Liver (tissue), 9 donors: ENCODE measurements around the gene SWT1. TPM values are rescaled to one million over a fixed set of nuclear protein-coding genes. Genes with fewer than 3 reads are reported as not detected.
"Not testable (repeated sequence)": the region's sequence is repeated elsewhere in the genome, so short reads cannot be mapped to it uniquely, and the experiment has no call there.

ENCODE experiments used
- DNase-seq: peaks from one replicate; pipeline ENCODE4 v3.0.0-alpha.2; 2017; ENCODE audit warnings: low spot score
- H3K27ac ChIP-seq, 2 donors: one replicate each; pipeline ENCODE4 v1.7.0; 2013; ENCODE audit warnings: inconsistent platforms in 2 of 2, low read length in 2 of 2, control low read depth in 1 of 2, low read depth in 1 of 2, mild to moderate bottlenecking in 1 of 2
- H3K27me3 ChIP-seq, 4 donors: one replicate each; pipeline versions ENCODE4 v1.6.1 to v1.7.0; 2013; ENCODE audit warnings: low read length in 3 of 4, inconsistent platforms in 1 of 4, mild to moderate bottlenecking in 1 of 4, moderate library complexity in 1 of 4; ENCODE audit not compliant: control insufficient read depth in 4 of 4, insufficient read depth in 4 of 4
- H3K36me3 ChIP-seq, 4 donors: one replicate each; pipeline versions ENCODE4 v1.6.1 to v1.7.0; 2013; ENCODE audit warnings: low read length in 3 of 4, mild to moderate bottlenecking in 3 of 4, low read depth in 1 of 4, moderate library complexity in 1 of 4; ENCODE audit not compliant: control insufficient read depth in 4 of 4, insufficient read depth in 3 of 4
- H3K4me1 ChIP-seq, 4 donors: one replicate each; pipeline versions ENCODE4 v1.6.1 to v1.7.0; 2013; ENCODE audit warnings: low read length in 3 of 4, mild to moderate bottlenecking in 3 of 4, moderate library complexity in 1 of 4; ENCODE audit not compliant: control insufficient read depth in 4 of 4, insufficient read depth in 4 of 4
- H3K4me3 ChIP-seq, 3 donors: one replicate each; pipeline versions ENCODE4 v1.6.1 to v1.7.0; 2013; ENCODE audit warnings: low read length in 3 of 3, control low read depth in 1 of 3, low read depth in 1 of 3, mild to moderate bottlenecking in 1 of 3
- H3K9ac ChIP-seq, 2 donors: one replicate each; pipeline ENCODE4 v1.7.0; 2013; ENCODE audit warnings: low read length in 2 of 2, mild to moderate bottlenecking in 2 of 2, moderate library complexity in 2 of 2, control low read depth in 1 of 2, low read depth in 1 of 2
- H3K9me3 ChIP-seq, 4 donors: one replicate each; pipeline versions ENCODE4 v1.6.1 to v1.7.0; 2013; ENCODE audit warnings: low read length in 3 of 4; ENCODE audit not compliant: control insufficient read depth in 4 of 4
- ATF3 ChIP-seq: IDR thresholded peaks from 2 replicates; pipeline ENCODE4 v1.6.1; 2016; ENCODE audit warnings: antibody characterized with exemption
- EGR1 ChIP-seq, 2 donors: IDR thresholded peaks; 2 replicates each; pipeline ENCODE4 v1.6.1; 2016 to 2018; ENCODE audit warnings: antibody characterized with exemption in 2 of 2, low read depth in 2 of 2
- FOXA2 ChIP-seq: IDR thresholded peaks from 2 replicates; pipeline ENCODE4 v1.6.1; 2016; ENCODE audit warnings: antibody characterized with exemption
- GABPA ChIP-seq, 2 donors: IDR thresholded peaks in 1 of 2; conservative IDR thresholded peaks in 1 of 2; 2 replicates each; pipeline ENCODE4 v1.6.1; 2016; ENCODE audit warnings: antibody characterized with exemption in 2 of 2, mild to moderate bottlenecking in 1 of 2, moderate library complexity in 1 of 2
- HNF4G ChIP-seq: IDR thresholded peaks from 2 replicates; pipeline ENCODE4 v1.6.1; 2016; ENCODE audit warnings: antibody characterized with exemption
- JUND ChIP-seq, 2 donors: IDR thresholded peaks; 2 replicates each; pipeline ENCODE4 v1.6.1; 2016; ENCODE audit warnings: antibody characterized with exemption in 2 of 2
- MAX ChIP-seq: IDR thresholded peaks from 2 replicates; pipeline ENCODE4 v1.6.1; 2016; ENCODE audit warnings: antibody characterized with exemption
- NR2F2 ChIP-seq: IDR thresholded peaks from 2 replicates; pipeline ENCODE4 v1.6.1; 2016; ENCODE audit warnings: antibody characterized with exemption
- REST ChIP-seq: IDR thresholded peaks from 2 replicates; pipeline ENCODE4 v1.6.1; 2016; ENCODE audit warnings: antibody characterized with exemption, mild to moderate bottlenecking
- RXRA ChIP-seq, 2 donors: IDR thresholded peaks; 2 replicates each; pipeline ENCODE4 v1.6.1; 2017 to 2018; ENCODE audit warnings: antibody characterized with exemption in 2 of 2, mild to moderate bottlenecking in 1 of 2
- YY1 ChIP-seq: IDR thresholded peaks from 2 replicates; pipeline ENCODE4 v1.6.1; 2016; ENCODE audit warnings: antibody characterized with exemption, mild to moderate bottlenecking
- ZBTB33 ChIP-seq: IDR thresholded peaks from 2 replicates; pipeline ENCODE4 v1.6.1; 2016; ENCODE audit warnings: antibody characterized with exemption
- WGBS: extraction: QIAGEN DNeasy Blood & Tissue Kit; methylation state at CpG from one replicate; pipeline ENCODE4 v1.1.7; 2013; 5-methylcytosine and 5-hydroxymethylcytosine counted together
- polyA plus RNA-seq, 2 donors: library from polyadenylated mRNA; stranded (reverse) in 1 of 2; unstranded in 1 of 2; fragments of 200-250 nt in 1 of 2; fragments of >200 nt in 1 of 2; fragmentation: Nextera tagmentation in 1 of 2; extraction: Ambion mirVana in 1 of 2; gene quantifications; one replicate each; pipeline versions ENCODE4 v1.2.1 to v1.2.3, GENCODE V29; 2013 to 2015
- total RNA-seq, 2 donors: library from RNA; depleted of rRNA; stranded (reverse); fragments of >200 nt; gene quantifications; one replicate each; pipeline ENCODE4 v1.2.3, GENCODE V29; 2014
- donor health status: healthy.
- donor health status: healthy.
- donor health status: healthy.
- donor health status: healthy.
- donor health status: healthy.

Gene SWT1
- total and polyA plus RNA-seq, 4 donors, result 0.99 to 7.8 (median 2.9) TPM

- H3K9me3 ChIP-seq, H3K4me3 ChIP-seq, H3K36me3 ChIP-seq, H3K27me3 ChIP-seq, H3K27ac ChIP-seq, DNase-seq, H3K9ac ChIP-seq, H3K4me1 ChIP-seq: not testable (repeated sequence)
- WGBS, result 96% methylated on average over 1 of the region's 1 CpG
Measured at GRCh38 chr1:185209357-185209756, 52.4 kb downstream of the SWT1 start.

- no peaks in the 10 kb centered on the region for H3K9me3 ChIP-seq
- no peak for DNase-seq
- H3K36me3 ChIP-seq, result peaks cover 0 to 4% (median 0%) of the 10 kb centered on the region in 4 donors
Measured at GRCh38 chr1:185213091-185213490, 56.1 kb downstream of the SWT1 start.

More at GRCh38 chr1:185213091-185213490, 56.1 kb downstream of the SWT1 start:
- H3K27ac ChIP-seq, result no peak overlapping the region
- no peaks in the 10 kb centered on the region for H3K27me3 ChIP-seq
- H3K9ac ChIP-seq, result no peak overlapping the region
- no peak overlapping the region for H3K4me3 ChIP-seq
- 96% methylated on average over 1 of the region's 1 CpG for WGBS
- TF ChIP-seq GABPA (IDR thresholded peaks at IDR 0.05 in 1 of 2, conservative IDR thresholded peaks at IDR 0.05 in 1 of 2), result no peak
- no peak for TF ChIP-seq ZBTB33
- no peak for TF ChIP-seq MAX
- no peak for TF ChIP-seq YY1
- TF ChIP-seq ATF3, result no peak
- TF ChIP-seq RXRA (IDR thresholded peaks at IDR 0.05), result no peak
- TF ChIP-seq NR2F2, result no peak
- no peak for TF ChIP-seq REST
- TF ChIP-seq FOXA2, result no peak
- no peak for TF ChIP-seq JUND (IDR thresholded peaks at IDR 0.05)
- TF ChIP-seq HNF4G, result no peak
- no peak for TF ChIP-seq EGR1 (IDR thresholded peaks at IDR 0.05; ENCODE audit: low read depth in 2 of 2)
- no peaks in the 10 kb centered on the region for H3K4me1 ChIP-seq
